Endodermal cell (in vitro differentiated cells): ENCODE measurements around the gene OLR1. TPM values are rescaled to one million over a fixed set of nuclear protein-coding genes. Genes with fewer than 3 reads are reported as not detected.

Experiments
- DNase-seq: peaks from one replicate; pipeline ENCODE4 v3.0.0-alpha.2; 2017
- H3K27ac ChIP-seq: 2 replicates; pipeline ENCODE4 v1.5.1; 2013; ENCODE audit warnings: mild to moderate bottlenecking, low read depth, low read length, moderate library complexity
- H3K27me3 ChIP-seq: 2 replicates; pipeline ENCODE4 v1.6.1; 2013; ENCODE audit warnings: mild to moderate bottlenecking, low read length, moderate library complexity; ENCODE audit not compliant: insufficient read depth, control insufficient read depth, poor library complexity, severe bottlenecking
- H3K36me3 ChIP-seq: 2 replicates; pipeline ENCODE4 v1.7.0; 2013; ENCODE audit warnings: mild to moderate bottlenecking, low read length, moderate library complexity; ENCODE audit not compliant: control insufficient read depth, insufficient read depth
- H3K4me1 ChIP-seq: one replicate; pipeline ENCODE4 v1.7.0; 2013; ENCODE audit warnings: low read length; ENCODE audit not compliant: control insufficient read depth, insufficient read depth
- H3K4me3 ChIP-seq: 2 replicates; pipeline ENCODE4 v1.5.1; 2013; ENCODE audit warnings: mild to moderate bottlenecking, low read length, moderate library complexity
- H3K9ac ChIP-seq: 2 replicates; pipeline ENCODE4 v1.6.1; 2013; ENCODE audit warnings: mild to moderate bottlenecking, low read length, moderate library complexity; ENCODE audit not compliant: poor library complexity, severe bottlenecking; ENCODE audit errors: extremely low read depth
- H3K9me3 ChIP-seq: 2 replicates; pipeline ENCODE4 v1.6.1; 2013; ENCODE audit warnings: mild to moderate bottlenecking, low read length, moderate library complexity; ENCODE audit not compliant: control insufficient read depth
- H3K27ac Mint-ChIP-seq: 2 replicates; pipeline ENCODE4 v1.8.0; 2020; ENCODE audit warnings: mixed read lengths
- H3K27me3 Mint-ChIP-seq: 2 replicates; pipeline ENCODE4 v1.8.0; 2021; ENCODE audit warnings: mild to moderate bottlenecking, mixed read lengths; ENCODE audit not compliant: insufficient read depth
- H3K36me3 Mint-ChIP-seq: 2 replicates; pipeline ENCODE4 v1.8.0; 2020; ENCODE audit warnings: low read depth, mixed read lengths
- H3K4me1 Mint-ChIP-seq: 2 replicates; pipeline ENCODE4 v1.8.0; 2020; ENCODE audit warnings: mixed read lengths
- H3K4me3 Mint-ChIP-seq: 2 replicates; pipeline ENCODE4 v1.8.0; 2020; ENCODE audit warnings: mild to moderate bottlenecking, moderate library complexity, mixed read lengths
- H3K9me3 Mint-ChIP-seq: 2 replicates; pipeline ENCODE4 v1.8.0; 2020; ENCODE audit warnings: mild to moderate bottlenecking, mixed read lengths
- CTCF ChIP-seq: fragments of 200-600 bp; sonication (generic); conservative IDR thresholded peaks from 2 replicates; pipeline ENCODE4 v1.5.0; 2021; ENCODE audit warnings: antibody characterized with exemption, mild to moderate bottlenecking
- WGBS, 2 experiments: methylation state at CpG; one replicate each; pipeline versions ENCODE4 v1.1.5 to v1.1.7; 2013; ENCODE audit warnings: missing lambda C conversion rate in 2 of 2, mixed read lengths in 1 of 2; ENCODE audit not compliant: insufficient coverage in 1 of 2, insufficient read length in 1 of 2; 5-methylcytosine and 5-hydroxymethylcytosine counted together
- total RNA-seq, 2 donors: library from RNA; stranded (reverse); fragmentation: NEBNext Ultra II Directional in 1 of 2; extraction: Animal tissue kit (Norgen Biotek cat#: 25700) in 1 of 2; gene quantifications; 2 replicates in 1 of 2; 3 replicates in 1 of 2; pipeline ENCODE4 v1.2.1, GENCODE V29; 2021

Gene OLR1
- total RNA-seq, 2 donors from 2014 or later: 0.22 TPM; not detected in 1

- H3K27ac ChIP-seq: peak overlapping the region; percentile 88
- peak overlapping the region; percentile 90 for H3K4me3 Mint-ChIP-seq
Measured at GRCh38 chr12:10213168-10214135, 41.5 kb upstream of the OLR1 start.

GRCh38 chr12:10212739-10213131, 40.8 kb upstream of the OLR1 start, which contains the start of gene GABARAPL1:
GABARAPL1 (plus strand) TSS chr12:10212877; CDS start chr12:10213130, 253 bp downstream.
- no peaks in the 10 kb centered on the region for H3K27me3 Mint-ChIP-seq
- H3K27ac Mint-ChIP-seq: peak within 1 kb of the TSS; percentile 99
- Histone ChIP-seq H3K27me3 (no peaks in the 10 kb centered on the region), H3K36me3 (peaks cover 16% of the 10 kb centered on the region), H3K4me3 (peak within 1 kb of the TSS; percentile 95), H3K4me1 (no peaks in the 10 kb centered on the region), H3K27ac (peak within 1 kb of the TSS; percentile 88), H3K9ac (peak within 1 kb of the TSS; percentile 95), H3K9me3 (peaks cover 6% of the 10 kb centered on the region)
- DNase-seq: peak; percentile 95
- peaks cover 19% of the 10 kb centered on the region for H3K4me1 Mint-ChIP-seq
- H3K9me3 Mint-ChIP-seq: no peaks in the 10 kb centered on the region
- 0% methylated on average over 29 to 35 of the region's 35 CpGs for WGBS, 2 experiments
- no peak for TF ChIP-seq CTCF
- H3K36me3 Mint-ChIP-seq: peaks cover 24% of the 10 kb centered on the region
- peak within 1 kb of the TSS; percentile 90 for H3K4me3 Mint-ChIP-seq

More at GRCh38 chr12:10213168-10214135, 41.5 kb upstream of the OLR1 start:
- H3K4me1 Mint-ChIP-seq: peaks cover 19% of the 10 kb centered on the region
- H3K9me3 Mint-ChIP-seq: no peaks in the 10 kb centered on the region
- Histone ChIP-seq H3K9me3 (peaks cover 11% of the 10 kb centered on the region), H3K9ac (peak overlapping the region; percentile 95), H3K4me1 (no peaks in the 10 kb centered on the region), H3K36me3 (peaks cover 21% of the 10 kb centered on the region), H3K4me3 (peak overlapping the region; percentile 95), H3K27me3 (no peaks in the 10 kb centered on the region)
- no peaks in the 10 kb centered on the region for H3K27me3 Mint-ChIP-seq
- H3K36me3 Mint-ChIP-seq: peaks cover 31% of the 10 kb centered on the region
- H3K27ac Mint-ChIP-seq: peak overlapping the region; percentile 99
- 0 to 1% methylated on average over 19 to 43 of the region's 47 CpGs for WGBS, 2 experiments
- peak; percentile 89 for DNase-seq
- no peak for TF ChIP-seq CTCF

- Histone ChIP-seq H3K27ac (peak overlapping the region; percentile 88), H3K9ac (peak overlapping the region; percentile 95), H3K4me3 (peak overlapping the region; percentile 95), H3K9me3 (peaks cover 8% of the 10 kb centered on the region), H3K4me1 (no peaks in the 10 kb centered on the region), H3K36me3 (peaks cover 10% of the 10 kb centered on the region), H3K27me3 (no peaks in the 10 kb centered on the region)
- 29 to 50% methylated on average over 19 to 40 of the region's 40 CpGs for WGBS, 2 experiments
- H3K27me3 Mint-ChIP-seq: no peaks in the 10 kb centered on the region
- peaks cover 19% of the 10 kb centered on the region for H3K4me1 Mint-ChIP-seq
- no peak for TF ChIP-seq CTCF
- H3K36me3 Mint-ChIP-seq: peaks cover 20% of the 10 kb centered on the region
- H3K27ac Mint-ChIP-seq: peak overlapping the region; percentile 99
- peak overlapping the region; percentile 90 for H3K4me3 Mint-ChIP-seq
- H3K9me3 Mint-ChIP-seq: peaks cover 2% of the 10 kb centered on the region
- peak; percentile 99 for DNase-seq
Measured at GRCh38 chr12:10211940-10212738, 40.2 kb upstream of the OLR1 start.
